ENCODE measurements around the gene DBF4.
"Not testable (repeated sequence)": the region's sequence is repeated elsewhere in the genome, so short reads cannot be mapped to it uniquely, and the experiment has no call there.

The DBF4 gene

GRCh38 chr7:87882151-87882937 is 6.1 kb downstream of the DBF4 start:
- no peak for DNase-seq (ENCODE audit: low read depth)

- no peak for DNase-seq (ENCODE audit: low read depth)
Observed at GRCh38 chr7:87885018-87885417, 8.7 kb downstream of the DBF4 start.

GRCh38 chr7:87886875-87887274 is 10.6 kb downstream of the DBF4 start:
- DNase-seq (ENCODE audit: low read depth), result no peak

GRCh38 chr7:87895363-87895762 is 19.1 kb downstream of the DBF4 start:
- no peak for DNase-seq (ENCODE audit: low read depth)

- DNase-seq (ENCODE audit: low read depth), result no peak
Observed at GRCh38 chr7:87899255-87899654, 23.0 kb downstream of the DBF4 start.

GRCh38 chr7:87907136-87907906 is 31.0 kb downstream of the DBF4 start:
- not testable (repeated sequence) for DNase-seq (ENCODE audit: low read depth)

- DNase-seq (ENCODE audit: low read depth), result not testable (repeated sequence)
Observed at GRCh38 chr7:87908814-87909213, 32.5 kb downstream of the DBF4 start.

GRCh38 chr7:87912121-87912520 is 35.8 kb downstream of the DBF4 start:
- DNase-seq (ENCODE audit: low read depth), result no peak

- DNase-seq (ENCODE audit: low read depth), result no peak
Observed at GRCh38 chr7:87918740-87919139, 42.4 kb downstream of the DBF4 start.

- no peak for DNase-seq (ENCODE audit: low read depth)
Observed at GRCh38 chr7:87919875-87920274, 43.6 kb downstream of the DBF4 start.

- no peak for DNase-seq (ENCODE audit: low read depth)
Observed at GRCh38 chr7:87920578-87920977, 44.3 kb downstream of the DBF4 start.

GRCh38 chr7:87922759-87923395 is 46.6 kb downstream of the DBF4 start:
- not testable (repeated sequence) for DNase-seq (ENCODE audit: low read depth)

- DNase-seq (ENCODE audit: low read depth), result no peak
Observed at GRCh38 chr7:87926581-87927461, 50.5 kb downstream of the DBF4 start.

- DNase-seq (ENCODE audit: low read depth), result no peak
Observed at GRCh38 chr7:87933605-87933952, 57.3 kb downstream of the DBF4 start.

GRCh38 chr7:87933953-87934698 is 57.8 kb downstream of the DBF4 start, which contains the start of gene ADAM22:
TSS of gene ADAM22 (plus strand) at chr7:87934251. CDS start at chr7:87934466, 215 bp downstream.
- peak; percentile 67 for DNase-seq (ENCODE audit: low read depth)

GRCh38 chr7:87934699-87935383 is 58.5 kb downstream of the DBF4 start:
- DNase-seq (ENCODE audit: low read depth), result no peak

- DNase-seq (ENCODE audit: low read depth), result no peak
Observed at GRCh38 chr7:87935384-87935706, 59.1 kb downstream of the DBF4 start.

- DNase-seq (ENCODE audit: low read depth), result no peak
Observed at GRCh38 chr7:87941138-87941537, 64.8 kb downstream of the DBF4 start.

- DNase-seq (ENCODE audit: low read depth), result no peak
Observed at GRCh38 chr7:87944547-87944946, 68.3 kb downstream of the DBF4 start.

GRCh38 chr7:87945926-87946325 is 69.6 kb downstream of the DBF4 start:
- DNase-seq (ENCODE audit: low read depth), result not testable (repeated sequence)

GRCh38 chr7:87948371-87948770 is 72.1 kb downstream of the DBF4 start:
- DNase-seq (ENCODE audit: low read depth), result no peak
